MM.1S (cell line): ENCODE data around the gene SUSD3.

Source experiments
- CTCF ChIP-seq: fragments of 300-600 bp; sonication (generic); IDR thresholded peaks from 2 replicates; pipeline ENCODE4 v1.5.1; 2016; ENCODE audit warnings: antibody characterized with exemption, low read length, mixed read lengths
- EZH2 ChIP-seq: fragments of 300-600 bp; sonication (generic); optimal IDR thresholded peaks from 2 replicates; pipeline ENCODE3; 2017; ENCODE audit warnings: low read depth, mild to moderate bottlenecking, antibody characterized with exemption, low read length, mixed read lengths

GRCh38 chr9:93061260-93061751 is 2.8 kb downstream of the SUSD3 start:
- TF ChIP-seq CTCF: no peak
- TF ChIP-seq EZH2: no peak
